ENCODE results near the gene CEL. TPM values are rescaled to one million over a fixed set of nuclear protein-coding genes. Genes with fewer than 3 reads are reported as not detected.
"Not testable (repeated sequence)": the region's sequence is repeated elsewhere in the genome, so short reads cannot be mapped to it uniquely, and the experiment has no call there.

Gene CEL
- total RNA-seq, 1 donor from 2014 or later, result 0.60 TPM

DNA sequence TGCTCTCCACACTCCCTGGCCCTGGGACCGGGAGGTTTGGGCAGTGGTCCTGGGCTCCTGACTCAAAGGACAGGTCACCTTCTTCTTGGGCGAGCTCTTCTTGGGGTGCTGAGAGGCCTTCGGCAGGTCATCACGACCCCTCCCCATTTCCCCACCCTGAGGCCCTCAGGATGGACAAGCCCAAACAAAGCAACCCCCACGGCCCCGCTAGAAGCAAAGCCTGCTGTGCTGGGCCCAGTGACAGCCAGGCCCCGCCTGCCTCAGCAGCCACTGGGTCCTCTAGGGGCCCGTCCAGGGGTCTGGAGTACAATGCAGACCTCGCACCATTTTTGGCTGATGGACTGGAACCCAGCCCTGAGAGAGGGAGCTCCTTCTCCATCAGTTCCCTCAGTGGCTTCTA is 21.9 kb downstream of the CEL start:
- not testable (repeated sequence) for DNase-seq (ENCODE audit: low read depth)

DNA sequence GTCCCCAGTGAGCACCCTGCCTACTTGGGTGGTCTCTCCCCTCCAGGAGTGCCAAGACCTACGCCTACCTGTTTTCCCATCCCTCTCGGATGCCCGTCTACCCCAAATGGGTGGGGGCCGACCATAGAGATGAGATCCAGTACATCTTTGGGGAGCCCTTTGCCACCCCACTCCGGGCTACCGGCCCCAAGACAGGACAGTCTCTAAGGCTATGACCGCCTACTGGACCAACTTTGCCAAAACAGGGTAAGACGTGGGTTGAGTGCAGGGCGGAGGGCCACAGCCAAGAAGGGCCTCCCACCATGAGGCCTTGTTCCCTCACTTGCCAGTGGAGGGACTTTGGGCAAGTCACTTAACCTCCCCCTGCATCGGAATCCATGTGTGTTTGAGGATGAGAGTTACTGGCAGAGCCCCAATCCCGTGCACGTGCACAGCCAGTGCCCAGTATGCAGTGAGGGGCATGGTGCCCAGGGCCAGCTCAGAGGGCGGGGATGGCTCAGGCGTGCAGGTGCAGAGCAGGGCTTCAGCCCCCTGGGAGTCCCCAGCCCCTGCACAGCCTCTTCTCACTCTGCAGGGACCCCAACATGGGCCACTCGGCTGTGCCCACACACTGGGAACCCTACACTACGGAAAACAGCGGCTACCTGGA is 24.6 kb downstream of the CEL start:
- not testable (repeated sequence) for DNase-seq (ENCODE audit: low read depth)

- DNase-seq (ENCODE audit: low read depth), result no peak
Observed at GRCh38 chr9:133086894-133087293, 25.1 kb downstream of the CEL start.

- no peak for DNase-seq (ENCODE audit: low read depth)
Observed at GRCh38 chr9:133087429-133088145, 25.8 kb downstream of the CEL start.

GRCh38 chr9:133088146-133088750 is 26.5 kb downstream of the CEL start:
- DNase-seq (ENCODE audit: low read depth), result no peak

- no peak for DNase-seq (ENCODE audit: low read depth)
Observed at GRCh38 chr9:133088756-133089155, 27.0 kb downstream of the CEL start.

DNA sequence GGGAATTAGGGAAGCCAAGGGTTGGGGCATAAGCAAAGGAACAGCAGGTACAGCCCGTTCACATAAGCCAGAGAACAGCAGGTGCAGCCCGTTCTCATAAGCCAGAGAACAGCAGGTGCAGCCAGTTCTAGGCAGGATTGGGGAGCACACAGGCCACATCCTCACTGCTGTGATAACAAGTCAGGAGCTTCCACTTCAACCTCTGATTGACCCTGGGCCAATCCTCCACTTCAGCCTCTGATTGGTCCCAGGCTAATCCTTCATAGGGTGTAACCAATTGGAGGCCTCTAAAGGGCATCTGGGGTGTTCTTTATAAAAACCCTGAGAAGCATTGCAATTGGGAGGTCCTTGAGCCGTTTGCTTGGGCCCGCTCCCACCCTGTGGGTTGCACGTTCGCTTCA is 27.5 kb downstream of the CEL start:
- DNase-seq (ENCODE audit: low read depth), result no peak

- DNase-seq (ENCODE audit: low read depth), result no peak
Observed at GRCh38 chr9:133090187-133090586, 28.4 kb downstream of the CEL start.

DNA sequence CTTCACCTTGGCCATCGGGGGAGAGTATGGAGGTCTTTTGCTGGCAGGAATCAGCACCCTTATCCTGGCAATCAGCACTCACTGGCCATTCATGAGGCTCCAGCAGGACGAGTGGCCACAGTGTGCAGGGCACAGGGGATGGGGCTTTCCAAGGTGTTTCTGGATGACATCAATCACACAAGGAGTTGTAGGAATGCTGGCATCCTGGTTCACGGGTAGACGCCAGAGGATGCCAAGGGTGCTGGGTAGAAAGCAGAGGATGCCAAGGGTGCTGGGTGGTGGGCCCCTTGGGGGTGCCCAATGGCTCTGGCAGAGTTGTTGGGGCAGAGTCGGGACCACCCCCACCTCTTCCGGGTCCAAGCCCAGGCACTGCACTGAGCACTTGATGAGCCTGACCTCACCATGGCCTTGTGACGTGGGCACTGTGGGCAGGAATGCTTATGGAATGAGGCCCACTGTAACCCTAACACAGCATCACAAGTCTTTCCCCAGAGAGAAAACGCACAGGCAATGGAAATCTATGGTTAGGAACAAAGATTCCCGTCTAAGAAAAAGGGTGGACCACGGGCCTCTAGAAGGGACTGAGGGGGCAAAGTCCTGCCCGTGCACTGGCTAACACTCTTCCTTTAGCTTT is 29.1 kb downstream of the CEL start:
- no peak for DNase-seq (ENCODE audit: low read depth)

GRCh38 chr9:133094351-133094750 is 32.6 kb downstream of the CEL start:
- DNase-seq (ENCODE audit: low read depth), result not testable (repeated sequence)

- DNase-seq (ENCODE audit: low read depth), result no peak
Observed at GRCh38 chr9:133094842-133095393, 33.1 kb downstream of the CEL start.

GRCh38 chr9:133098104-133098754 is 36.4 kb downstream of the CEL start:
- no peak for DNase-seq (ENCODE audit: low read depth)

DNA sequence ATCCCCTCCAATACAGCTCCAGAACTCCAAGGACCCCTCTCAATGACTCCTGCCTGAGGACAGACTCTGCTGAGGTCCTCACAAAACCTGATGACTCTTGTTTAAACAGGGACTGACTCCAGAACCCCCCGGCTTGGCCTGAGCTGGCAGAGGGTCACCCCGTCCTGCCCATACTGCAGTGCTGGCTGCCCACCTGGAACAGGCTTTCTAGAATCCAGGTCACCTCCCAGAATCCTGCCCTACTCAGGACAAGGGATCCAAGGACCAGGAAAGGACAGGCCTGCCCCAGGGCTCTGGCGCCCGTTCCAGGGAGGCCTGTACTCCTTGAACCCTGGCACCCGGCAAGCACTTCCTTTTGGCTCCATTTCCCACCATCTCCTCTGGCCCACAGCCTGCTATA is 37.1 kb downstream of the CEL start:
- no peak for DNase-seq (ENCODE audit: low read depth)

- DNase-seq (ENCODE audit: low read depth), result no peak
Observed at GRCh38 chr9:133099726-133100505, 38.1 kb downstream of the CEL start.

DNA sequence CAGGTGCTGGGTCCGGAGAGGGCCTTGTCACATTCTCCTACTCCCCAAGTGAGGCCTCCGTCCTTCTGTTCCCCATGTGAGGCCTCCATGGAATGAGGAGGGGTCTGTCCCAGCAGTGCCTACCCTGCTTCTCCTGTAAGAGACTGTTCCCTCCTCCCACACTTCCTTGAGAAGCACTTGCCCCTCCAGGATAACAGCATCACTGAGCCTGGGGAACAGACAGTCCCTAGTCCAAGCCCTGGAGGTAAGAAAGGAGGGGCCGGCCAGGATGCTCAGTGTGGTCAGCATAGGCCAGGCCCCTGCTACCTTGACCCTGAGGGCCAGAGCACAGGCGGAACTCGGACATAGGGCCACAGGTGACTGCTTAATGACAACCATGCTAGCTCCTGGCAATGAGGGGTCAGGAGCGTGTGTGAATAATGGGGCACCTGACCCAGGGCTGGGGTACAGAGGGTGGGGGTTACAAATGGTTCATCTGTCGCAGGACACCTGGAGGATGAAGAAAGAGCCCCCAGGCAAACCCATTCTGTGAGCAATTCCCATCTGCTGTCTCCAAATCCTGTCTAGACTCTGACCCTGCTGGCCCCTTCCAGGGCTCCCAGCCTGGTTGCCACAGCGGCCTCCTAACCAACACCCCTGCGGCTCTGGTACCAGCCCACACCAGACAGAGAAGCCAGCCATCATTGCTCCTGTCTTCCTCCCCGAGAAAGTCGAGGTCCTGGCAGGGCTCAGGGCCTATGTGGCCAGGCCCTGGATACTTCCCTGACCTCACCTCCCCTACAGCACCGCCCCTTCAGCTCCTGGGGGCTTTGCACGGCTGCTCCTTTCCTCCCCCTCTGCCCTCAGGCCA is 39.0 kb downstream of the CEL start:
- no peak for DNase-seq (ENCODE audit: low read depth)

GRCh38 chr9:133101356-133102189 is 39.8 kb downstream of the CEL start:
- DNase-seq (ENCODE audit: low read depth), result no peak

DNA sequence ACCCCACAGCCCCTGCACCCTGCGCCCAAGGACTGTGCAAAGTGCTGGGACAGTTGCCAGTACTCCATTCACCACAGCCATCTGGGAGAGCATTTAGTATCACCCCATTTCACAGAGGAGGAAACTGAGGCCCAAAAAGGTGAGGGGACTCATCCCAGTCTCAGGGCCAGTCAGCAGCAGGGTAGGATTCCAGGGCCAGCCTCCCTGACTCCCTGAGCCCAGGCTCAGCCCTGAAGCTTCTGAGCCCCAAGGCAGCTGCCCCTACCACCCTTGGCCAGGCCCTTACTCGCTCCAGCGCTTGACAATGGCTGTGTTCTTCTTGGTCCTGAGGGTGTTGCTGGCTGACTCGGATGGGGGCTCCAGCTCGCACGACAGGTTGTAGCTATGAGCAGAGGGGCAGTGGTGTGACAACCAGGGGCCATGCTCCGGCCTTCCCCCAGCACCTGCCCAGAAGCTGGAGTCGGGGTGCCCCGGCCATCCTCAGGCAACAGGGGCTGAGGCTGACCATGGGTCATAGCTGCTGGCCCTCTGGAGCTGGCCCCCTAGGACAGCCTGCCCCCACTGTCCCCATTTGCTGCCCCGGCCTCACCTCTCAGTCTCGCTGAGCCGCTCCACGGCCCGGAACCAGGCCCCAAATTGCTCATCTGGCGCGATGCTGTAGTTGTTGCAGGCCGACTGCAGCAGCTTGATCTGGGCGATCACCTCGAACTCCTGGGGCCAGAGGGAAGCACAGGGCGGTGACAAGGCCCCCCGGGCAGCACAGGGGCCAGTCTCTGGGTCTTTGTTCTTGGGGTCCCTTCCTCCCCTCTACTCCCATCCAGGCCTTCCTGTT is 40.6 kb downstream of the CEL start:
- DNase-seq (ENCODE audit: low read depth), result no peak

Measured in renal cortical epithelial cell (primary cell).